ENCODE results near the gene C6orf47. TPM values are rescaled to one million over a fixed set of nuclear protein-coding genes. Genes with fewer than 3 reads are reported as not detected.

The C6orf47 gene
- total and polyA plus RNA-seq, 2 of the 13 experiments (the other 11 are each of a cell fraction or from before 2014, with no cell fraction given) = 1.7 to 18.1 TPM

DNA sequence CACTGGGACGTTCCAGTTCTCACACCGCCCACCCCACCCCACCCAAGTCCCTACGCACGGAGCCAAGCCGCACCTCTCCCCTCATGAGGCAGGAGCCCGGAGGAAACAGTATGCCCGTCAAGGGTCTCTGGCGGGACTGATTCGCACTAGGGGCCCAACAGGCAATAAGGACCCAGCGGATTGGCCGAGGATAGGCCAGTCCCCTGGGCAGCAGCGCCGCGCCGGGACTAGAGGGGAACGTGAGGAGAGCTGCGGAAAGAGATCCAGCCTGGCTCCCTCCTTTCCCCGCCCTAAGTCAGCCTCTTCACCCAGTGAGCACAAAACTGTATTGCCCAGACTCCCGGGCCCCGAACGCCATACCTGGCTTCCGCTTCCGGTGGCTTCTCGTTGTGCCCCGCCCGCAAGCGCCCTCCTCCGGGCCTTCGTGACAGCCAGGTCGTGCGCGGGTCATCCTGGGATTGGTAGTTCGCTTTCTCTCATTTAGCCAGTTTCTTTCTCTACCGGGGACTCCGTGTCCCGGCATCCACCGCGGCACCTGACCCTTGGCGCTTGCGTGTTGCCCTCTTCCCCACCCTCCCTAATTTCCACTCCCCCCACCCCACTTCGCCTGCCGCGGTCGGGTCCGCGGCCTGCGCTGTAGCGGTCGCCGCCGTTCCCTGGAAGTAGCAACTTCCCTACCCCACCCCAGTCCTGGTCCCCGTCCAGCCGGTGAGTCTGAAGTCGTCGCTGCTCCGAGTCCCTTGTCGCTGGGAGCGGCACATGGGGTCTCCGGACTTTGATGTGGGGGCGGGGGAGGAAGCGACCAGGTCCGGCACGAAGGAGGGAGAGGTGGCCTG is 5.1 kb upstream of the C6orf47 start, which contains the start of gene CSNK2B (continued):
- TF ChIP-seq, protein P1, sequence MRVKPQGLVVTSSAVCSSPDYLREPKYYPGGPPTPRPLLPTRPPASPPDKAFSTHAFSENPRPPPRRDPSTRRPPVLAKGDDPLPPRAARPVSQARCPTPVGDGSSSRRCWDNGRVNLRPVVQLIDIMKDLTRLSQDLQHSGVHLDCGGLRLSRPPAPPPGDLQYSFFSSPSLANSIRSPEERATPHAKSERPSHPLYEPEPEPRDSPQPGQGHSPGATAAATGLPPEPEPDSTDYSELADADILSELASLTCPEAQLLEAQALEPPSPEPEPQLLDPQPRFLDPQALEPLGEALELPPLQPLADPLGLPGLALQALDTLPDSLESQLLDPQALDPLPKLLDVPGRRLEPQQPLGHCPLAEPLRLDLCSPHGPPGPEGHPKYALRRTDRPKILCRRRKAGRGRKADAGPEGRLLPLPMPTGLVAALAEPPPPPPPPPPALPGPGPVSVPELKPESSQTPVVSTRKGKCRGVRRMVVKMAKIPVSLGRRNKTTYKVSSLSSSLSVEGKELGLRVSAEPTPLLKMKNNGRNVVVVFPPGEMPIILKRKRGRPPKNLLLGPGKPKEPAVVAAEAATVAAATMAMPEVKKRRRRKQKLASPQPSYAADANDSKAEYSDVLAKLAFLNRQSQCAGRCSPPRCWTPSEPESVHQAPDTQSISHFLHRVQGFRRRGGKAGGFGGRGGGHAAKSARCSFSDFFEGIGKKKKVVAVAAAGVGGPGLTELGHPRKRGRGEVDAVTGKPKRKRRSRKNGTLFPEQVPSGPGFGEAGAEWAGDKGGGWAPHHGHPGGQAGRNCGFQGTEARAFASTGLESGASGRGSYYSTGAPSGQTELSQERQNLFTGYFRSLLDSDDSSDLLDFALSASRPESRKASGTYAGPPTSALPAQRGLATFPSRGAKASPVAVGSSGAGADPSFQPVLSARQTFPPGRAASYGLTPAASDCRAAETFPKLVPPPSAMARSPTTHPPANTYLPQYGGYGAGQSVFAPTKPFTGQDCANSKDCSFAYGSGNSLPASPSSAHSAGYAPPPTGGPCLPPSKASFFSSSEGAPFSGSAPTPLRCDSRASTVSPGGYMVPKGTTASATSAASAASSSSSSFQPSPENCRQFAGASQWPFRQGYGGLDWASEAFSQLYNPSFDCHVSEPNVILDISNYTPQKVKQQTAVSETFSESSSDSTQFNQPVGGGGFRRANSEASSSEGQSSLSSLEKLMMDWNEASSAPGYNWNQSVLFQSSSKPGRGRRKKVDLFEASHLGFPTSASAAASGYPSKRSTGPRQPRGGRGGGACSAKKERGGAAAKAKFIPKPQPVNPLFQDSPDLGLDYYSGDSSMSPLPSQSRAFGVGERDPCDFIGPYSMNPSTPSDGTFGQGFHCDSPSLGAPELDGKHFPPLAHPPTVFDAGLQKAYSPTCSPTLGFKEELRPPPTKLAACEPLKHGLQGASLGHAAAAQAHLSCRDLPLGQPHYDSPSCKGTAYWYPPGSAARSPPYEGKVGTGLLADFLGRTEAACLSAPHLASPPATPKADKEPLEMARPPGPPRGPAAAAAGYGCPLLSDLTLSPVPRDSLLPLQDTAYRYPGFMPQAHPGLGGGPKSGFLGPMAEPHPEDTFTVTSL (CRISPR knock-in tag; IDR thresholded peaks at IDR 0.05; ENCODE audit: borderline replicate concordance) = 0 out of 2 replicates have a peak, but pooled peaks have one; percentile 14
- TF ChIP-seq HOXA9 (CRISPR knock-in tag; IDR thresholded peaks at IDR 0.05; ENCODE audit: borderline replicate concordance) = no peak
- TF ChIP-seq HMGA1 (CRISPR knock-in tag; conservative IDR thresholded peaks at IDR 0.05) = no peak
- no peak for TF ChIP-seq RXRB (CRISPR knock-in tag; IDR thresholded peaks at IDR 0.05; ENCODE audit: borderline replicate concordance)
- no peak for TF ChIP-seq ZNF737 (CRISPR knock-in tag; IDR thresholded peaks at IDR 0.05; ENCODE audit: borderline replicate concordance)
- peak; percentile 86 for TF ChIP-seq SRY (CRISPR knock-in tag; IDR thresholded peaks at IDR 0.05)
- no peak for TF ChIP-seq NR3C1 (CRISPR knock-in tag; IDR thresholded peaks at IDR 0.05)
- no peak for TF ChIP-seq RFX5 (IDR thresholded peaks at IDR 0.05; ENCODE audit: low read depth, low read length)
- TF ChIP-seq KLF13 (CRISPR knock-in tag; IDR thresholded peaks at IDR 0.05) = no peak
- TF ChIP-seq ZFP62 (CRISPR knock-in tag; IDR thresholded peaks at IDR 0.05) = peak; percentile 95; the same call in 1 of the 2 replicates
- 0 out of 2 replicates have a peak, but pooled peaks have one; percentile 7 for TF ChIP-seq SOX13 (IDR thresholded peaks at IDR 0.05)
- peak in 1 of 2 experiments; percentile 11; a peak in 1 of 4 replicates for TF ChIP-seq SOX13 (CRISPR knock-in tag; conservative IDR thresholded peaks at IDR 0.05 in 1 of 2, IDR thresholded peaks at IDR 0.05 in 1 of 2)
- TF ChIP-seq, protein P2, sequence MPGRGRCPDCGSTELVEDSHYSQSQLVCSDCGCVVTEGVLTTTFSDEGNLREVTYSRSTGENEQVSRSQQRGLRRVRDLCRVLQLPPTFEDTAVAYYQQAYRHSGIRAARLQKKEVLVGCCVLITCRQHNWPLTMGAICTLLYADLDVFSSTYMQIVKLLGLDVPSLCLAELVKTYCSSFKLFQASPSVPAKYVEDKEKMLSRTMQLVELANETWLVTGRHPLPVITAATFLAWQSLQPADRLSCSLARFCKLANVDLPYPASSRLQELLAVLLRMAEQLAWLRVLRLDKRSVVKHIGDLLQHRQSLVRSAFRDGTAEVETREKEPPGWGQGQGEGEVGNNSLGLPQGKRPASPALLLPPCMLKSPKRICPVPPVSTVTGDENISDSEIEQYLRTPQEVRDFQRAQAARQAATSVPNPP (CRISPR knock-in tag; IDR thresholded peaks at IDR 0.05) = peak; percentile 73; the same call in 1 of the 2 replicates
- TF ChIP-seq, protein P3, sequence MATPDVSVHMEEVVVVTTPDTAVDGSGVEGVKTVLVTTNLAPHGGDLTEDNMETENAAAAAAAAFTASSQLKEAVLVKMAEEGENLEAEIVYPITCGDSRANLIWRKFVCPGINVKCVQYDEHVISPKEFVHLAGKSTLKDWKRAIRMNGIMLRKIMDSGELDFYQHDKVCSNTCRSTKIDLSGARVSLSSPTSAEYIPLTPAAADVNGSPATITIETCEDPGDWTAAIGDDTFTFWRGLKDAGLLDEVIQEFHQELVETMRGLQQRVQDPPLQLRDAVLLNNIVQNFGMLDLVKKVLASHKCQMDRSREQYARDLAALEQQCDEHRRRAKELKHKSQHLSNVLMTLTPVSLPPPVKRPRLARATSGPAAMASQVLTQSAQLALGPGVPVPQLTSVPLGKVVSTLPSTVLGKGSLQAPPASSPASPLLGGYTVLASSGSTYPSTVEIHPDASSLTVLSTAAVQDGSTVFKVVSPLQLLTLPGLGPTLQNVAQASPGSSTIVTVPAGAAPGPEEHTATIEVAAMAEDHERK (CRISPR knock-in tag; IDR thresholded peaks at IDR 0.05; ENCODE audit: low read depth) = peak; percentile 68; the same call in 1 of the 2 replicates
- TF ChIP-seq, protein P4, sequence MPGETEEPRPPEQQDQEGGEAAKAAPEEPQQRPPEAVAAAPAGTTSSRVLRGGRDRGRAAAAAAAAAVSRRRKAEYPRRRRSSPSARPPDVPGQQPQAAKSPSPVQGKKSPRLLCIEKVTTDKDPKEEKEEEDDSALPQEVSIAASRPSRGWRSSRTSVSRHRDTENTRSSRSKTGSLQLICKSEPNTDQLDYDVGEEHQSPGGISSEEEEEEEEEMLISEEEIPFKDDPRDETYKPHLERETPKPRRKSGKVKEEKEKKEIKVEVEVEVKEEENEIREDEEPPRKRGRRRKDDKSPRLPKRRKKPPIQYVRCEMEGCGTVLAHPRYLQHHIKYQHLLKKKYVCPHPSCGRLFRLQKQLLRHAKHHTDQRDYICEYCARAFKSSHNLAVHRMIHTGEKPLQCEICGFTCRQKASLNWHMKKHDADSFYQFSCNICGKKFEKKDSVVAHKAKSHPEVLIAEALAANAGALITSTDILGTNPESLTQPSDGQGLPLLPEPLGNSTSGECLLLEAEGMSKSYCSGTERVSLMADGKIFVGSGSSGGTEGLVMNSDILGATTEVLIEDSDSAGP (CRISPR knock-in tag; IDR thresholded peaks at IDR 0.05; ENCODE audit: borderline replicate concordance) = no peak; the same call in 1 of the 2 replicates
- peak; percentile 40 for TF ChIP-seq ZNF350 (CRISPR knock-in tag; IDR thresholded peaks at IDR 0.05; ENCODE audit: borderline replicate concordance, low read depth)
- no peak for TF ChIP-seq RAD51 (IDR thresholded peaks at IDR 0.05; ENCODE audit: borderline replicate concordance)
- peak; percentile 91 for TF ChIP-seq AGO1 (IDR thresholded peaks at IDR 0.05; ENCODE audit: low read depth, low read length, poor library complexity, severe bottlenecking)

Data from HepG2 (cell line).